Fibroblast of gingiva (primary cell): ENCODE results near the gene METRNL.
"Not testable (repeated sequence)": the region's sequence is repeated elsewhere in the genome, so short reads cannot be mapped to it uniquely, and the experiment has no call there.

Experiments
- DNase-seq: peaks from one replicate; pipeline ENCODE4 v3.0.0-alpha.2; 2011; ENCODE audit warnings: low read depth

The METRNL gene

GRCh38 chr17:83052241-83052564 is 27.2 kb upstream of the METRNL start:
- DNase-seq, result no peak

- no peak for DNase-seq
Measured at GRCh38 chr17:83053021-83053681, 26.3 kb upstream of the METRNL start.

DNA sequence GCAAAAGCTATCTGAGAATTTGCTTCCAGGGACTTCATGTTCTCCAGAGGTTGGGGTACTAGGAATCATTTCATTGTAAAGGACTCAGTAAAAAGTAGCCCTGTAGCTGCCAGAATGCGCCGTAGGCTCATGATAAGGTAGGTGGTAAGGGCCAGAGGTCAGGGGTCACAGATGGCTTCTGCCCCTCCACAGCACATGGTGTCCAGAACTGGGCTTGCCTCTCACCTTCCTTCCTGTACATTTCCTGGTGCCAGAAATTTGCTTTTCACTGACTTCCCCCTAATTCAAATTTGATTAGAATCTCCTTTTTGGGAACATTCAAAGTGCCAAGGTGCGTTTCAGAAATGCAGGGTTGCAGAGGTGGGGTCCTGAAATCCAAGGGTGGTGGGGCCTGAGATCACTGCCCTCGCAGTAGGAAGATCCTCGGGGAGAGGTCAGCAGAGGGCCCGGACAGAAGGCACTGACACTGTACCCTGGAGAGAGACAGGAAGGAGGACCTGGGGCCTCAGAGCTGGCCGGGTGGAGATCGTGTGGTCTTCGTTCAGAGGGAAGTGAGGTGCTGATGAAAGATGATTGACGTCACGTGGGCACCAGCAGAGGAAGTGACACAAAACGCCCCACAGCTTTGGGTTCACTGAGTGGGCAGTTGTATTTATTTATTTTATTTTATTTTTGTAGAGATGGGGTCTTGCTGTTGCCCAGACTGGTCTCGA is 25.5 kb upstream of the METRNL start:
- DNase-seq, result no peak

DNA sequence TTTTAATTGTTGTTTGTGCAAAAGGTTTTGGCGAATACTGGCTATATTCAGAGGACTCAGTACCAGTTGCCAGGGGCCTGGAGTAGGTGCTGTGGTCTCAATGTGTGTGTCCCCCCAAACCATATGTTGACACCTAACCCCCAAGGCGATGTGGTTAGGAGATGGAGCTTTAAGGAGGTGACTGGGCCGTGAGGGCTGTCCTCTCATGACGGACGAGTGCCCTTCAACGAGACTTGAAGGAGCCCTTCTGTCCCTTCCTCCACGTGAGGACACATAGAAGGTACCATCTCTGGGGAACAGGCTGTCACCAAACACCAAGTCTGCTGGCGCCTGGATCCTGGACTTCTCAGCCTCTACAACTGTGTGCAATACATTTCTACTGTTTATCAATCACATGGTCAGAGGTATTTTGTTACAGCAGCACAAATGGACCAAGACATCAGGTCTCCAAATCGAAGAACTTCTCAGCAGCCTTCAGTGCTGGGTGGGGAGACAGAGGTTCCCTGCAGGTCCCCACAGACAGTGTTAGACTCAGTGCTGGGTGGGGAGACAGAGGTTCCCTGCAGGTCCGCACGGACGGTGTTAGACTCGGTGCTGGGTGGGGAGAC is 24.8 kb upstream of the METRNL start:
- no peak for DNase-seq

- DNase-seq, result not testable (repeated sequence)
Measured at GRCh38 chr17:83055176-83055575, 24.2 kb upstream of the METRNL start.

GRCh38 chr17:83055911-83056582 is 23.4 kb upstream of the METRNL start:
- peak; percentile 57 for DNase-seq

DNA sequence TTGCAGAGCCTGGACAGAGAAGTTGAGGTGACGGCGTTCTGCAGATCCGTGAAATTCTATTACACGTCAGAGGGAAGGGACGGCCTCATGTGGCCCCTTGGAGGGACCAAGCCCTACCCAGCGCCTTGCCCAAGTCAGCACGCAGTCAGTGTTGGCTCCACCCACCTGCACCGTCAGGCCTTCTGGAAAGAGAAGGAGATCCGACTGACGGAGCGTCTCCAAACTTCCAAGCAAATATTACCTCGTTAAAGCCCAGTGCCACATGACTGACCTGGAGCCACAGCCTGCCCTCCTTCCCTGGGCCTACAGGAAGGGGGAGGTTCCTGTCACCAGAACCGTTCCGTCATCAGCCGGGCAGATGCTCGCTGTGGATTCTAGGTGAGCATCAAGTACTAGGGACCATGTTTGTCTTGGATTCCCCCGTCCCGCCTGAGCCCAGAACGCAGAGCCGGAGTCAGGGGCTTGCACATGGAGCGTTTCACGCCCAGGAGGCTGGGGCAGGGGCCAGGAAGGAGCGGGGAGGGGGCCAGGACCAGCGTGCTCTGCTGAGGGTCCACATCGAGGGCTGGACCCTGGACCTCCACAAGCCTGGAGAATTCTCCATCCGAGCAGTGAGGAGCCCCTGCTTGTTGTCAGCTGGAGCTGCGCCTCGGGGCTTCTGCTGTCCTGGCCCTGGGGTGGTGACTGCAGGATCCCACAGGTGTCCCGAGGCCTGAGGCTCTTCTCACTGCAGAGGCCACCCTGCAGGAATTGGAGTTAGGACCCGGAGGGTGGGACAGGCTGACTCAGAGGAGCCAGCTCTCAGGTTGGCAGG is 22.6 kb upstream of the METRNL start:
- no peak for DNase-seq

DNA sequence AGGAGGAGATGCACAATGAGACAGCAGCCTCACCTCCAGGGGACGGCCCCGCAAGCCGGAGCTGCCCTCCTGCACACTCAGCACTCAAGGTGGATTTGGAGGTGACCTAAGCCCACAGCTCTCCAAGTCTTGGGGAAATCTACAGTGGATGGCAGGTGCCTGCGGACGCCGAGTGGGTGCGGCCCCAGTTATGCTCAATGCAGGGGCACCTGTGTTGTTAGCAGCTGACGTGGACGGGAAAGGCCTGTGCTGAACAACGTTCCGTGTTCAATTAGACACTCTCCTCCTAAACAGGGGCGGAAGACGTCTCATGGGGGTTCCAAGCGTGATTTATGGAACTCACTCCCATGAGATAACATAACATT is 22.0 kb upstream of the METRNL start:
- DNase-seq, result no peak

DNA sequence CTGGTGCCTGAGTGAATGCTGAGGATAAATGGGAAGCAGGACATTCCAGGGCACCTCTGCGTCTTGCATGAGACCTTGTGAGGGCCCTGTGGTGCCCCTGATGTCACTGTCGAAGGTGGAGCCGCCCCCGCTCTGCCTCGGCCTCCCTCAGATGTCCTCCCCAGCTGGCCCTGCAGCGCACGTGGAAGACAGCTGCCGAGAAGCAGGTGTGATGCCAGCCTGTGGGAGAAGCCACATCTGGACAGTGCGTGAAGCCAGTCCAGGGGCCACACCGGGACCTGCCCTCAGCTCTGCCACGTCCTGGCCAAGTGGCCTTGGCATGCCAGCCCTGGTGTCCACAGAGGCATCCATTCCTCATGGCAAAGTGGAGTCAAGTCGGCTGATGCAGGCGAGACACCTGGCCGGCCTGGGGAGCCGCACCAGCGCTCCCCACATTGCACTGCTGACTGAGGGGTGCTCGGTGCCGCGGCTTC is 21.6 kb upstream of the METRNL start:
- DNase-seq, result no peak

- no peak for DNase-seq
Measured at GRCh38 chr17:83058266-83058798, 21.1 kb upstream of the METRNL start.

DNA sequence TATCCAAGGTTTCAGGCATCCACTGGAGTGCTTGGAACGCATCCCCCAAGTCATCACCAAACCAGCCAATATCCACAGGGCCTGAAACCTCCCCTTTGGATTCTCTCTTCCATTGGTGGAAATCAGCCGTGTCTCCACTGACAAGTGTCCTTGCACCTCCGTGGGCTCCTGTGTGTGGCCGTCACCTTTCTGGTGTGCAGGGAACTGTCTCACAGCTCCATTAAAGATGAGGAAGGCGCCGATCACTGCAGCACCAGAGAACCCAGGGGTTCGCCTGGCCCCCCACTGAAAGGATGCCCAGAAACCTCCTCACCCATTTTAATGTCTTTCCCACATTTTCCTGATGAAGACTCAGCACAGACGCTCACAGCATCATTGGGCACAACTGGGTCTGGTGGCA is 17.8 kb upstream of the METRNL start:
- DNase-seq, result no peak

GRCh38 chr17:83062011-83062817 is 17.2 kb upstream of the METRNL start:
- no peak for DNase-seq

- no peak for DNase-seq
Measured at GRCh38 chr17:83062818-83063671, 16.4 kb upstream of the METRNL start.

DNA sequence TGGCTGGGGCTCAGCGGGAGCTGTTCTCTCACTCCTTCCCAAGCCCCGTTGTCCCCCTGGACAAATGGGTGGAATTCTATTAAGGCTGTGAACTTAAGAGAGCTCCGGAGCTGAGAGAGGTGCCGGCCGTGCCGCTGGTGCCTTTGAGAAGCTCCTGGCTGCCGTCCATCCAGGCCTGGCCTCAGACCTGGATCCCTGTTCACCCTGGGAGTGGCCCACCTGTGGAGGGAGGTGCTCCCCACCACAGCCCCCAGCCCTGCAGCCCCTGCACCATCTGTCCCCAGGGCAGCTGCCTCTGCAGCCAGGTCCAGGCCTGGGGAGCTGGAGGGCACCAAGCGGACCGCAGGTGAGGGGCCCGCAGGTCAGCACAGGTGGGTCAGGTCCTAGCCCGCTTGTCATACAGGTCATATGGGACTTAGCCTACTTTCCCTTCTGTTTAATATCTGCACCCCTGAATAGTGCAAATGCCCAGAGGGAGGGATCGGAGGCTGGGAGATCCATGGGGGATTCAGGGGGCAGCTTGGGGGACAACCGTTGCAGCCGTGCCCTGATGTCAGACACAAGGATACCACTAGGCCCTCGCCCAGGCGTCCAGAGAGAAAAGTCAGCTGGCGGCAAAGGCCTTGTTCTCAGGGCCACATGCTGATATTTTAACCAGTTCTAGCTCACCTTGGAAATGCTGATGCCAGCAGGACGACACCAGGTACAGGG is 15.2 kb upstream of the METRNL start:
- DNase-seq, result no peak

GRCh38 chr17:83064732-83065659 is 14.4 kb upstream of the METRNL start:
- no peak for DNase-seq

DNA sequence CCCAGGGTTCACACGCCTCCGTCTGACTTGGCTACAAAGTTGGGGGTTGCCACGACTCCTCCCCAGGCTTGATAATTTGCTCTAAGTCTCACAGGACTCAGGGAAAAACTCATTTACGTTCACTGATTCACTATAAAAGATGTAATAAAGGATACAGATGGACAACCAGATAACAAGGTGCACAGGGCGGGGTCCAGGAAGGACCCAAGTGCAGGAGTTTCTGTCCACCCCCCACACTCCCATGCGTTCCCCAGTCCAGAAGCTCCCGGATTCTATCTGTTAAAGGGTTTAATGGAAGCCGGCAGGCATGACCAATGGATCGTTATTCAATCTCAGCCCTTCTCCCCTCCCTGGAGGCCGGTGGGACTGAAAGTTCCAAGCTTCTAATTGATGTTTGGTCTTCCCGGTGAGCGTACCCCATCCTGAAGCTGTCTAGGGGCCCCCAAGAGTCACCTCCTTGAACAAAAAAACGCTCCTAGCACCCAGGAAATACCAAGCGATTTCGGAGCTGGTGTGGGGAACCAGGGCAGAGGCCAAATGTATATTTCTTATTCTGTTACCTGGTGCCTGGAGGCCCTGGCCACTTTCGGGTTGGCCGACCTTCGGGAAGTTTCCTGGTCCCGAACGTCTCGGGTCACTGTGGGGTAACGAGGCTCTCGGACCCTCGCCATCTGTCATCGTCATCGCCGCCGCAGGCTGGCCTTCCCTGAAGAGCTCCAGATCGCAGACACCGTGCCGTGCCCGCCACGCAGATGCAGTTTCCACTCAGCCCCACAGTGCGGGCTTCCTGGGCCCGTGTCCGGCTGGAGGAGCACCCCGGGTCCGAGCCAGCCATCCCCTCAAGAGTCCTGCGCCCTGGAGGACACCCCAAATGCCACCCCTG is 13.5 kb upstream of the METRNL start:
- no peak for DNase-seq

- DNase-seq, result not testable (repeated sequence)
Measured at GRCh38 chr17:83066543-83066890, 12.9 kb upstream of the METRNL start.
